ENCODE data around the gene PIGH.

PIGH gene

DNA sequence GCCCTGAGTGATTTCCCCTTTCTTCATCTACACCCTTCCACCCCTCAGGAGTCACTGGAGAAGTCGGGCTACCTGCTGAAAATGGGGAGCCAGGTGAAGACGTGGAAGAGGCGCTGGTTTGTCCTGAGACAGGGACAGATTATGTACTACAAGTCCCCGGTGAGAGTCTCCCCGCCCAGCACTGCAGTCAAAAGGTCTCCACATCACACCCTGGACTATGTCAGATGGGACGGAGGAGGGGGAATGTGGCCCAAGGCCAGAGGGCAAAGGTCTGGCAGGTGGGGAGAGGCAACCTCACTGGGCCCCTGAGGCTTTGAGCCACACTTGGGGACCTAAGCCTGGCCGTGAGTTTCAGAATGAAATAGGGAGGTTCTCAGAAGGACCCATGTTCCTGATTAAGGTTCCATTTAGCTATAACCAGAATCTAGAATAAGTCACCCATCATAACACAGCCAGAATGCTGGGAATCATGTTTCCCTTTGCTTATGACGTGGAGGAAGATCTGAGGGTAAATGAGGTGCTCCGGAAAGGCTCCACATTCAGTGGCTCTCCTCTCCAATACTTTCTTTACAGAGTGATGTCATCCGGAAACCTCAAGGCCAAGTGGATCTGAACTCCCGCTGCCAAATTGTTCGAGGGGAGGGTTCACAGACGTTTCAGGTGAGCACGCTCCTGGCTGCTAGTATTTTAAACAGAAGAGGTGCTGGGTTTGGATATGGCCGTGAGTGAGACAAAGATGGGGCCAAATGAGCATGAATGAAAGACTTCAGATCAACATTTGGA lies 26.6 kb downstream of the PIGH start:
- TF ChIP-seq FOXP2 (optimal IDR thresholded peaks at IDR 0.05; ENCODE audit: borderline replicate concordance, extremely low read depth, extremely low read length, insufficient read depth) (no peak), REST (IDR thresholded peaks at IDR 0.05; ENCODE audit: insufficient read depth in 1 of 2, low read depth in 2 of 2, low read length in 2 of 2) (no peak), POLR2AphosphoS5 (IDR thresholded peaks at IDR 0.05; ENCODE audit: low read depth, low read length) (no peak), TAF1 (IDR thresholded peaks at IDR 0.05; ENCODE audit: borderline replicate concordance, insufficient read depth, low read length) (no peak), SIN3A (IDR thresholded peaks at IDR 0.05; ENCODE audit: borderline replicate concordance, insufficient read depth, low read length) (no peak)

GRCh38 chr14:67572608-67573007 lies 27.5 kb downstream of the PIGH start:
- no peak for TF ChIP-seq REST (IDR thresholded peaks at IDR 0.05; ENCODE audit: insufficient read depth in 1 of 2, low read depth in 2 of 2, low read length in 2 of 2)
- no peak for TF ChIP-seq FOXP2 (optimal IDR thresholded peaks at IDR 0.05; ENCODE audit: borderline replicate concordance, extremely low read depth, extremely low read length, insufficient read depth)
- TF ChIP-seq POLR2AphosphoS5 (IDR thresholded peaks at IDR 0.05; ENCODE audit: low read depth, low read length) = no peak
- no peak for TF ChIP-seq SIN3A (IDR thresholded peaks at IDR 0.05; ENCODE audit: borderline replicate concordance, insufficient read depth, low read length)
- TF ChIP-seq TAF1 (IDR thresholded peaks at IDR 0.05; ENCODE audit: borderline replicate concordance, insufficient read depth, low read length) = no peak

GRCh38 chr14:67571991-67572323 lies 28.1 kb downstream of the PIGH start:
- TF ChIP-seq REST (IDR thresholded peaks at IDR 0.05; ENCODE audit: insufficient read depth in 1 of 2, low read depth in 2 of 2, low read length in 2 of 2) (no peak), FOXP2 (optimal IDR thresholded peaks at IDR 0.05; ENCODE audit: borderline replicate concordance, extremely low read depth, extremely low read length, insufficient read depth) (no peak), POLR2AphosphoS5 (IDR thresholded peaks at IDR 0.05; ENCODE audit: low read depth, low read length) (no peak), TAF1 (IDR thresholded peaks at IDR 0.05; ENCODE audit: borderline replicate concordance, insufficient read depth, low read length) (no peak)

GRCh38 chr14:67571275-67571990 lies 28.6 kb downstream of the PIGH start:
- no peak for TF ChIP-seq TAF1 (IDR thresholded peaks at IDR 0.05; ENCODE audit: borderline replicate concordance, insufficient read depth, low read length)
- TF ChIP-seq POLR2AphosphoS5 (IDR thresholded peaks at IDR 0.05; ENCODE audit: low read depth, low read length) = no peak
- no peak for TF ChIP-seq SIN3A (IDR thresholded peaks at IDR 0.05; ENCODE audit: borderline replicate concordance, insufficient read depth, low read length)
- TF ChIP-seq FOXP2 (optimal IDR thresholded peaks at IDR 0.05; ENCODE audit: borderline replicate concordance, extremely low read depth, extremely low read length, insufficient read depth) = no peak
- TF ChIP-seq REST (IDR thresholded peaks at IDR 0.05; ENCODE audit: insufficient read depth in 1 of 2, low read depth in 2 of 2, low read length in 2 of 2) = no peak
